GM18505 (cell line): ENCODE measurements around the gene TMEM14A.
"Not testable (repeated sequence)": the region's sequence is repeated elsewhere in the genome, so short reads cannot be mapped to it uniquely, and the experiment has no call there.

Source experiments
- ATAC-seq: cut with Tn5 transposase; IDR thresholded peaks from one replicate; pipeline ENCODE4 v1.9.1; 2021; ENCODE audit not compliant: unreplicated experiment
- POLR2A ChIP-seq: IDR thresholded peaks from 4 replicates; pipeline ENCODE4 v1.6.1; 2011; ENCODE audit warnings: borderline replicate concordance; ENCODE audit not compliant: insufficient read depth, insufficient read length; ENCODE audit errors: extremely low read depth

The TMEM14A gene

DNA sequence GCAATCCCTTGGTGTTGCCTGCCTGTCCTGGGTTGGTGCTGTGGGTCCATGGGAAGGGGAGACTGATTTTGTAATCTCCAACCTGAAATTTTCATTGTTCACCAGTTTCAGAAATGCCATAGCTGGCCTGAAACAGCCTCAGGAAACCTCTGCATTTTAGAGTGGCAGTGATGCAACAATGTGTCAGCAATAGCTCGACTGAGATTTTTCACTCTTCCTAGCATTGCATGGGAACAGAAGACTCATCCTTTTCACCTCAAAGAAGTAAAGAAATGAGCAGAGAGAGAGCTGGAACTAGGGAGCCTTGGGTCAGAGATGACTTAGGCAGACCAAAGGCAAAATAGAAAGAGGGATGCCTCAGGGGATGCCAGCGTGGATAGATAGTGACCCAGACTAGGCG is 23.7 kb upstream of the TMEM14A start:
- ATAC-seq, result no peak

DNA sequence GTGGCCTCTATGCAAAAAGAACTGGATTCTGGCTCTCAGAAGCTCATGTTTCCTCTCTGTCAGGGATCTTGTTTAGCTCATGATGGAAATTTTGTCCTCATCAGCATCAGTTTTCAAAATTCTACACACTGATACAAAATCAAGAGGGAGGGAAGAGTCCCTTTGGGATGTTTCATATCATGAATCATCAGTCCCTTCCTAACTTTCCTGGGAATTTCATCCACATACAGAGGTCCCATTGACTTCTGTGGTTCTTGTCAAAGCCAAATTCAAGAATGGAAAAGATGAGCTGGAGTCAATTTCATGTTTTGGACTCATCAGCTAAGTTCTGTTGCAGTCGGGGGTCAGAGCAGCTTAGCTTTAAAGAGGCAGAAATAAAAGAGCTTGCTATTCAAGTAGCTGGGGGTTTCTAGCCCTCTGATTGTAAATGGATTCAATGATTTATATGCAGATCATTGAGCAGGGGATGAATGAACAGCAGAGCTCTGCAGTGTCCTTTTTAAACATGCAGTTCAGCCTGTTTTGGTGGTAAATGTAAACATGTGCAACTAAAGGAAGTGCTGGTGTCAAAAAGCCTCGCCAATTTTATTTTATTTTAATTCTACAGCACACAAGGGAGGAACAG is 21.3 kb upstream of the TMEM14A start:
- ATAC-seq, result no peak
- no peak for TF ChIP-seq POLR2A

More for the DNA sequence above, 23.7 kb upstream of the TMEM14A start:
- no peak for TF ChIP-seq POLR2A

DNA sequence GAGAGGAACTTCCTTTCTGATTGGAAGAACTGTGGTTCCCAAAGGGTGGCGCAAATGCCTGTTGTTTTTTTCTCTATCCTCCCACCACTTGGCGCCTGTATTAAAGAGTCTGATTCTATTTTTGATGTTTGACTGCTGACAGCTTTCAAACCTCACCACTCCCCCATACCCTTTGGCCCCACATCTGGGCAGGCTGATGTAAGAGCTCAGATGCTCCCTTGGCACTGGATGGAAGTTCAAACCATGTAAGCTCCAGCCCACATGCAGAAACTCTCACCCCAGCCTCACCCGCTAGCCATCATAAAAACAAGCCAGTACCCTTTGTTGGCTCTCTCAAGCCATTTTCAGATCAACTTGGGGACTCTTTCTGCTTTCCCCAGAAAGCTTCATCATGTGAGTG is 20.0 kb upstream of the TMEM14A start:
- no peak for ATAC-seq
- TF ChIP-seq POLR2A, result no peak

- TF ChIP-seq POLR2A, result no peak
- ATAC-seq, result no peak
Measured at GRCh38 chr6:52653151-52653550, 17.8 kb upstream of the TMEM14A start.

DNA sequence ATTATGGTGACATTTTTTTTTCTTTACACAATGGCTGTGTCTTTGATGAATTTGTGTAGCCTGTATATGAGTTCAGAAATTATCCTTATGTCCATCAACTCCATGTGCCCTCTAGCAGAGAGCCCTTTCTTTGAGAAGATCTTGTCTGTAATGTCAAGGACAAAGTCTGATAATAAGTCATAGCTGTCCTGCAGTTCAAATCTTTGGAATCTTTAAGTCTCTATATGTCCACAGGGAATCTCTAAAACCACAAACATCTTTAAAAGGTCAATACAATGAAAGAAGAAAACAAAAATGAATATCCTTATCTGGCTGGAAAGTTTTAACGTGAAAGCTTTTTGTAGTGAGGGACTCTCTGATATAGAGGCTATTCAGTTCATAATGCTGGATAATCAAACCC is 16.9 kb upstream of the TMEM14A start:
- TF ChIP-seq POLR2A, result no peak
- no peak for ATAC-seq

- TF ChIP-seq POLR2A, result no peak
- no peak for ATAC-seq
Measured at GRCh38 chr6:52654592-52654991, 16.3 kb upstream of the TMEM14A start.

DNA sequence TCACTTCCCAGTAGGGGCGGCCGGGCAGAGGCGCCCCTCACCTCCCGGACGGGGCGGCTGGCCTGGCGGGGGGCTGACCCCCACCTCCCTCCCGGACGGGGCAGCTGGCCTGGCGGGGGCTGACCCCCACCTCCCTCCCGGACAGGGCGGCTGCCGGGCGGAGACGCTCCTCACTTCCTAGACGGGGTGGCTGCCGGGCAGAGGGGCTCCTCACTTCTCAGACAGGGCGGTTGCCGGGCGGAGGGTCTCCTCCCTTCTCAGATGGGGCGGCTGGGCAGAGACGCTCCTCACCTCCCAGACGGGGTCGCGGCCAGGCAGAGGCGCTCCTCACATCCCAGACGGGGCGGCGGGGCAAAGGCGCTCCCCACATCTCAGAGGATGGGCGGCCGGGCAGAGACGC is 15.0 kb upstream of the TMEM14A start:
- not testable (repeated sequence) for ATAC-seq

GRCh38 chr6:52657870-52658269 is 13.0 kb upstream of the TMEM14A start:
- no peak for ATAC-seq
- TF ChIP-seq POLR2A, result no peak

DNA sequence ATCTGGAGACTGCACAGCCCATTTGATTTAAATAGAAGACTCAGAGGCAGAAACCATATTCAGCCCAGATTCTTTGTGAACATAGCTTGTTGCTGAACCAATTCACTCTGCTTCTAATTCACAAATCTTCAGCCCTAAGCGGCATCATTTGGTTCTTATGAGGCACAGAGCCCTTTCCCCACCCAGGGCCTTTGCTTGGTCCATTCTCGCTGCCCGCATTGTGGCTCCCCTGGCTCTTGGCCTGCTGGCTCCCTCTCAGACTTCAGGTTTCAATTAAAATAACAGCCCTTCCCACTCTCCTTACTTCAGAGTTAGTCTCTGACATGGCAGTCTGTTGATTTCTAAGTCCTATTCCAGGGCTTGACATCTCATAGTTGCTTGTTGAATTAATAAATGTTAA is 9.4 kb upstream of the TMEM14A start:
- no peak for TF ChIP-seq POLR2A
- ATAC-seq, result no peak

GRCh38 chr6:52662031-52662430 is 8.9 kb upstream of the TMEM14A start:
- ATAC-seq, result no peak
- no peak for TF ChIP-seq POLR2A

GRCh38 chr6:52663120-52663935 is 7.6 kb upstream of the TMEM14A start:
- TF ChIP-seq POLR2A, result no peak
- peak; percentile 42 for ATAC-seq

DNA sequence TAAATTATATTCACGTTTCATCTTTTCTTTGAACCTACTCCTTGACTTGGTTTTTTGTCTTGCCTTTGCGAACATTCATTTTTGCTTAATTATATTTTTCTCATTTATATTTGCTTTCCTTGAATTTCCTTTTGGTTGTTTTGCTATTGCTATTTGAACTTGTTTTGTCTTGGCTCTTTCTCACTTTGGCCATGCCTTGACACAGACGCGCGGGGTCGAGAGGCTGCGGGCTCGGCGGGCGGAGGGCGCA is 7.1 kb upstream of the TMEM14A start:
- no peak for TF ChIP-seq POLR2A
- no peak for ATAC-seq

- ATAC-seq, result peak; percentile 84
- TF ChIP-seq POLR2A, result peak; percentile 92
Measured at GRCh38 chr6:52664186-52664990, 6.5 kb upstream of the TMEM14A start.
